ENCODE measurements around the gene CAMK4. TPM values are rescaled to one million over a fixed set of nuclear protein-coding genes. Genes with fewer than 3 reads are reported as not detected.

Gene CAMK4
- total and polyA plus RNA-seq, 2 of the 8 experiments (the other 6 are each of a cell fraction or from before 2014, with no cell fraction given) = 1.8 to 8.3 TPM

DNA sequence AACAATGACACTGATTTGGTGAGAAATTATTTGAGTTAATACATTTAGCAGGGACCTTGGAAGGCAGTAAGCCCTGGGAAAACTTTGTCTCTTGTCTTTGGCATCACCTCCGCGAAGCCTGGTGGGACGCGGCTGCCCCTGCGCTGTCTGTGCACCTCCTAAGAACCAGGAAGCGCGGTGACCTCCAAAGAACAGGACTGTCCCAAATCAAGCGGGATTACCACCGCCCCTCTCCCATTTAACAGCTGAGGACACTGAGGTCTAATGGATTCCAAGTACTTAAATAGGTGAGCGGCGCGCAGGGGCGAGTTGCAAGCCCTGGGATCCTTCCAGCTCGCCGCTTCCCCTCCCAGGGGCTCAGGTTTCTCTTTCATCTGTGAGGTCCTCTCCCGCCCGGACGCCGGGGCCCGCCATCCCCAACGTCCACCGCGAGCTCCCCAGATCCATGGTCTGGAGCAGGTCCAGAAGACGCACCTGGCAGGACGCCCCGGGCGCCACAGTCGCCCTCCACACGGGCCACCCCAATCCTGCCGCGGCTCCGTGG is 287.7 kb downstream of the CAMK4 start:
- peak overlapping the region; percentile 62 for H3K4ac ChIP-seq (replicated peaks; ENCODE audit: insufficient read length, low read depth, low read length)

More for the DNA sequence above, 287.7 kb downstream of the CAMK4 start:
- Histone ChIP-seq H3K4me3 (ENCODE audit: extremely low read depth in 1 of 4, insufficient read depth in 2 of 4, low read depth in 3 of 4, low read length in 4 of 4) (peak overlapping the region; percentile 83 to 96 (median 92)), H4K8ac (ENCODE audit: extremely low read depth, insufficient read depth, low read length) (peak overlapping the region; percentile 80), H2BK20ac (ENCODE audit: low read length) (no peak overlapping the region), H2BK15ac (ENCODE audit: low read length) (no peak overlapping the region; the same call in 1 of the 2 replicates), H3K14ac (ENCODE audit: insufficient read length) (no peak overlapping the region), H4K20me1 (replicated peaks in 1 of 2; ENCODE audit: control insufficient read depth in 1 of 2, insufficient read depth in 2 of 2, low read length in 2 of 2) (peaks cover 2 to 6% of the 10 kb centered on the region in 2 experiments), H2AFZ (ENCODE audit: low read length) (peak overlapping the region; percentile 61), H3K27me3 (replicated peaks in 1 of 4; ENCODE audit: control insufficient read depth in 3 of 4, extremely low read depth in 1 of 4, insufficient read depth in 3 of 4, low read length in 3 of 4) (no peaks in the 10 kb centered on the region), H4K91ac (replicated peaks; ENCODE audit: insufficient read length, low read length) (peak overlapping the region; percentile 97), H3K36me3 (ENCODE audit: control insufficient read depth in 2 of 4, insufficient read depth in 4 of 4, low read length in 3 of 4) (peaks cover 0 to 3% (median 0%) of the 10 kb centered on the region in 4 experiments; a peak in 1 of 8 replicates), H3K9me3 (ENCODE audit: insufficient read depth in 2 of 2, low read depth in 1 of 2, low read length in 1 of 2) (no peaks in the 10 kb centered on the region), H2BK120ac (replicated peaks; ENCODE audit: low read depth, low read length) (peak overlapping the region; percentile 56), H3K18ac (ENCODE audit: extremely low read depth, low read length) (peak overlapping the region; percentile 98), H2AK5ac (ENCODE audit: low read depth, low read length) (no peak overlapping the region), H3K27ac (ENCODE audit: low read depth, low read length) (peak overlapping the region; percentile 73; the same call in 1 of the 2 replicates), H3K56ac (replicated peaks; ENCODE audit: insufficient read length, low read depth, low read length) (peak overlapping the region; percentile 56), H3K9ac (replicated peaks in 1 of 4; ENCODE audit: extremely low read depth in 1 of 4, low read depth in 3 of 4, low read length in 3 of 4) (peak overlapping the region; percentile 65 to 86 (median 80)), H3K23ac (ENCODE audit: insufficient read length) (no peak overlapping the region), H3K79me2 (ENCODE audit: control insufficient read depth in 1 of 2, insufficient read depth in 2 of 2, low read length in 2 of 2) (peaks cover 0 to 52% of the 10 kb centered on the region in 2 experiments; a peak in 3 of 4 replicates), H2BK5ac (ENCODE audit: low read depth, low read length) (peak overlapping the region; percentile 91), H4K5ac (ENCODE audit: insufficient read length, low read depth, low read length) (peak overlapping the region; percentile 91), H3K23me2 (ENCODE audit: low read depth, low read length) (peaks cover 4% of the 10 kb centered on the region), H3K4me1 (replicated peaks in 1 of 4; ENCODE audit: control insufficient read depth in 3 of 4, insufficient read depth in 4 of 4, low read length in 3 of 4) (peaks cover 0 to 11% (median 4%) of the 10 kb centered on the region in 4 experiments; a peak in 3 of 7 replicates), H3K79me1 (ENCODE audit: low read depth, low read length) (no peaks in the 10 kb centered on the region), H2BK12ac (ENCODE audit: low read depth, low read length) (peak overlapping the region; percentile 62; the same call in 1 of the 2 replicates), H3K4me2 (ENCODE audit: insufficient read depth in 1 of 2, low read depth in 2 of 2, low read length in 2 of 2) (peak overlapping the region; percentile 74 to 99)
- 3% methylated on average over 32 of the region's 32 CpGs; no CpG with 5 or more reads in 1 of the 2 experiments for WGBS, 2 experiments (ENCODE audit: extremely low coverage in 1 of 2, insufficient coverage in 1 of 2, insufficient read length in 1 of 2, insufficient replicate concordance in 2 of 2, low coverage in 1 of 2, low lambda C conversion rate in 2 of 2, missing lambda C conversion rate in 1 of 2)
- DNase-seq (ENCODE audit: low read depth in 1 of 2, low spot score in 2 of 2) (no peak), FAIRE-seq (no peak)
- POLR2A ChIA-PET (ENCODE audit: partially characterized antibody) = interaction anchor here (0.6 to 2.0 kb wide), 5 partner anchors 49 to 649 kb away, joined by 3 to 12 read pairs (median 4); partner anchors contain the start of gene CAMK4
- TF ChIP-seq NANOG (IDR thresholded peaks at IDR 0.05; ENCODE audit: insufficient read depth, low read depth, low read length, poor library complexity, severe bottlenecking) (no peak), HDAC2 (IDR thresholded peaks at IDR 0.05; ENCODE audit: borderline replicate concordance in 1 of 2, low read depth in 2 of 2, low read length in 2 of 2) (peak in 1 of 2 experiments; percentile 82; a peak in 2 of 4 replicates), KDM1A (IDR thresholded peaks at IDR 0.05; ENCODE audit: borderline replicate concordance, low read length) (peak; percentile 95), KDM4A (IDR thresholded peaks at IDR 0.05; ENCODE audit: low read depth, low read length, severe bottlenecking) (peak; percentile 84), PHF8 (conservative IDR thresholded peaks at IDR 0.05; ENCODE audit: low read depth, low read length) (peak; percentile 75), TBP (IDR thresholded peaks at IDR 0.05; ENCODE audit: low read depth, low read length) (no peak), YY1 (IDR thresholded peaks at IDR 0.05; ENCODE audit: low read depth, low read length) (peak; percentile 56; the same call in 1 of the 2 replicates), EP300 (IDR thresholded peaks at IDR 0.05; ENCODE audit: borderline replicate concordance in 1 of 2, low read depth in 2 of 2, low read length in 2 of 2) (no peak), CEBPB (IDR thresholded peaks at IDR 0.05; ENCODE audit: low read depth, low read length) (no peak)
- CTCF ChIA-PET (ENCODE audit: partially characterized antibody) = interaction anchor here (0.7 to 4.8 kb wide), 5 partner anchors 19 to 599 kb away, joined by 3 to 27 read pairs (median 5); no protein-coding TSS in a partner anchor

All from H1 (cell line).